Liver (tissue), 3 donors: Measurements from ENCODE around the gene SETD7.

Experiments used
- ATF3 ChIP-seq: IDR thresholded peaks from 2 replicates; pipeline ENCODE4 v1.6.1; 2016; ENCODE audit warnings: antibody characterized with exemption
- CTCF ChIP-seq: fragments of 150-350 bp; IDR thresholded peaks from 2 replicates; pipeline ENCODE4 v1.5.1; 2017; ENCODE audit warnings: improper control_type of control experiment, low read depth, low read length; ENCODE audit not compliant: missing input control
- FOXA1 ChIP-seq: IDR thresholded peaks from 2 replicates; pipeline ENCODE4 v1.6.1; 2016; ENCODE audit warnings: antibody characterized with exemption
- FOXA2 ChIP-seq: IDR thresholded peaks from 2 replicates; pipeline ENCODE4 v1.6.1; 2016; ENCODE audit warnings: antibody characterized with exemption
- GABPA ChIP-seq, 2 donors: IDR thresholded peaks in 1 of 2; conservative IDR thresholded peaks in 1 of 2; 2 replicates each; pipeline ENCODE4 v1.6.1; 2016; ENCODE audit warnings: antibody characterized with exemption in 2 of 2, mild to moderate bottlenecking in 1 of 2, moderate library complexity in 1 of 2
- HNF4A ChIP-seq, 2 donors: conservative IDR thresholded peaks; 2 replicates each; pipeline ENCODE4 v1.6.1; 2016; ENCODE audit warnings: antibody characterized with exemption in 2 of 2, mild to moderate bottlenecking in 2 of 2
- JUND ChIP-seq, 2 donors: IDR thresholded peaks; 2 replicates each; pipeline ENCODE4 v1.6.1; 2016; ENCODE audit warnings: antibody characterized with exemption in 2 of 2
- NR2F2 ChIP-seq: IDR thresholded peaks from 2 replicates; pipeline ENCODE4 v1.6.1; 2016; ENCODE audit warnings: antibody characterized with exemption
- RAD21 ChIP-seq, 2 donors: IDR thresholded peaks; 2 replicates each; pipeline ENCODE4 v1.6.1; 2016; ENCODE audit warnings: antibody characterized with exemption in 2 of 2, mild to moderate bottlenecking in 2 of 2
- REST ChIP-seq: IDR thresholded peaks from 2 replicates; pipeline ENCODE4 v1.6.1; 2016; ENCODE audit warnings: antibody characterized with exemption, mild to moderate bottlenecking
- SP1 ChIP-seq: IDR thresholded peaks from 2 replicates; pipeline ENCODE4 v1.6.1; 2018; ENCODE audit warnings: antibody characterized with exemption, mild to moderate bottlenecking
- TAF1 ChIP-seq: conservative IDR thresholded peaks from 2 replicates; pipeline ENCODE4 v1.6.1; 2016; ENCODE audit warnings: antibody characterized with exemption, mild to moderate bottlenecking
- YY1 ChIP-seq: IDR thresholded peaks from 2 replicates; pipeline ENCODE4 v1.6.1; 2016; ENCODE audit warnings: antibody characterized with exemption, mild to moderate bottlenecking
- ZBTB33 ChIP-seq: IDR thresholded peaks from 2 replicates; pipeline ENCODE4 v1.6.1; 2016; ENCODE audit warnings: antibody characterized with exemption
- donor health status: healthy.
- donor health status: healthy.

GRCh38 chr4:139558235-139559088 is 2.4 kb upstream of the SETD7 start:
- TF ChIP-seq CTCF (peak; percentile 0), ATF3 (no peak), GABPA (IDR thresholded peaks at IDR 0.05 in 1 of 2, conservative IDR thresholded peaks at IDR 0.05 in 1 of 2) (no peak), RAD21 (IDR thresholded peaks at IDR 0.05) (no peak), SP1 (no peak), TAF1 (no peak), ZBTB33 (no peak), FOXA1 (no peak), FOXA2 (no peak), REST (no peak), NR2F2 (no peak), HNF4A (conservative IDR thresholded peaks at IDR 0.05) (no peak), YY1 (no peak), JUND (IDR thresholded peaks at IDR 0.05) (no peak)
